Pancreas (tissue), 10 donors: Measurements from ENCODE around the gene PCDHA12. TPM values are rescaled to one million over a fixed set of nuclear protein-coding genes. Genes with fewer than 3 reads are reported as not detected.
"Not testable (repeated sequence)": the region's sequence is repeated elsewhere in the genome, so short reads cannot be mapped to it uniquely, and the experiment has no call there.

Source experiments
- ATAC-seq, 4 donors: fragments of 200-7000 bp; cut with Tn5 transposase; one replicate each; pipeline versions ENCODE4 v1.8.0 to v1.9.1; 2020; ENCODE audit warnings: mild to moderate bottlenecking in 4 of 4, moderate library complexity in 4 of 4
- DNase-seq, 6 donors: peaks; one replicate each; pipeline ENCODE4 v3.0.0-alpha.2; 2020
- FAIRE-seq: peaks from 2 replicates; lab custom pipeline; 2012; peaks lifted over from hg19 to GRCh38; lab: Jason Lieb, UNC
- H3K27ac ChIP-seq, 4 donors: fragments of 200-600 bp; sonication (generic); 1 replicate in 3 of 4; 2 replicates in 1 of 4; pipeline versions ENCODE4 v1.5.0 to v1.8.0; 2020
- H3K27me3 ChIP-seq, 4 donors: fragments of 200-600 bp; one replicate each; pipeline ENCODE4 v1.8.0; 2021
- H3K36me3 ChIP-seq, 3 donors: fragments of 200-600 bp; sonication (generic) in 1 of 3; one replicate each; pipeline versions ENCODE4 v1.5.0 to v1.8.0; 2020 to 2021
- H3K4me1 ChIP-seq, 3 donors: fragments of 200-600 bp; one replicate each; pipeline ENCODE4 v1.8.0; 2021
- H3K4me3 ChIP-seq, 4 donors: fragments of 200-600 bp; sonication (generic) in 2 of 4; one replicate each; pipeline versions ENCODE4 v1.5.0 to v1.8.0; 2020 to 2021
- H3K9me3 ChIP-seq, 4 donors: fragments of 200-600 bp; one replicate each; pipeline ENCODE4 v1.8.0; 2021
- WGBS, 2 donors: extraction: QIAGEN DNeasy Blood & Tissue Kit; methylation state at CpG; one replicate each; pipeline ENCODE4 v1.1.7; 2013; 5-methylcytosine and 5-hydroxymethylcytosine counted together
- intact Hi-C, 3 donors: fragments of 100-400 bp; cut with DNase I; formaldehyde crosslinking; loops; one replicate each; pipeline versions ENCODE4 v1.11.1 to v1.14.2; 2022
- polyA plus RNA-seq, 2 donors: library from polyadenylated mRNA; stranded (reverse); fragments of 200-250 nt; gene quantifications; one replicate each; pipeline ENCODE4 v1.2.3, GENCODE V29; 2013
- total RNA-seq, 6 donors: library from RNA; stranded (reverse); fragmentation: NEBNext Ultra II Directional in 4 of 6; extraction: Animal tissue kit (Norgen Biotek cat#: 25700) in 4 of 6; gene quantifications; one replicate each; pipeline versions ENCODE4 v1.2.1 to v1.2.4, GENCODE V29; 2021 to 2023
- TF ChIP-seq, protein P1 (sequence below), 4 donors: fragments of 200-600 bp; sonication (generic) in 3 of 4; IDR thresholded peaks; one replicate each; pipeline versions ENCODE4 v1.5.0 to v1.8.0; 2021; ENCODE audit warnings: antibody characterized with exemption in 4 of 4
- donor health status: healthy with polysubstance abuse.
- donor health status: DM: no; HTN: no; CAD: no; lungs with moderate emphysema.
- donor health status: DM: no; HTN: no; CAD: no.
- donor health status: control.
- donor health status: control.
- donor health status: Bipolar disorder and iron deficiency.
- donor health status: DM: yes; HTN: yes; CAD: no.
- donor health status: DM: no; HTN: no; CAD: no.
- donor health status: DM: no; HTN: no; CAD: no.
- donor health status: DM: yes; HTN: yes; CAD: no.

The PCDHA12 gene
- total and polyA plus RNA-seq, 8 donors: 0.42 to 1.5 (median 0.98) TPM

DNA sequence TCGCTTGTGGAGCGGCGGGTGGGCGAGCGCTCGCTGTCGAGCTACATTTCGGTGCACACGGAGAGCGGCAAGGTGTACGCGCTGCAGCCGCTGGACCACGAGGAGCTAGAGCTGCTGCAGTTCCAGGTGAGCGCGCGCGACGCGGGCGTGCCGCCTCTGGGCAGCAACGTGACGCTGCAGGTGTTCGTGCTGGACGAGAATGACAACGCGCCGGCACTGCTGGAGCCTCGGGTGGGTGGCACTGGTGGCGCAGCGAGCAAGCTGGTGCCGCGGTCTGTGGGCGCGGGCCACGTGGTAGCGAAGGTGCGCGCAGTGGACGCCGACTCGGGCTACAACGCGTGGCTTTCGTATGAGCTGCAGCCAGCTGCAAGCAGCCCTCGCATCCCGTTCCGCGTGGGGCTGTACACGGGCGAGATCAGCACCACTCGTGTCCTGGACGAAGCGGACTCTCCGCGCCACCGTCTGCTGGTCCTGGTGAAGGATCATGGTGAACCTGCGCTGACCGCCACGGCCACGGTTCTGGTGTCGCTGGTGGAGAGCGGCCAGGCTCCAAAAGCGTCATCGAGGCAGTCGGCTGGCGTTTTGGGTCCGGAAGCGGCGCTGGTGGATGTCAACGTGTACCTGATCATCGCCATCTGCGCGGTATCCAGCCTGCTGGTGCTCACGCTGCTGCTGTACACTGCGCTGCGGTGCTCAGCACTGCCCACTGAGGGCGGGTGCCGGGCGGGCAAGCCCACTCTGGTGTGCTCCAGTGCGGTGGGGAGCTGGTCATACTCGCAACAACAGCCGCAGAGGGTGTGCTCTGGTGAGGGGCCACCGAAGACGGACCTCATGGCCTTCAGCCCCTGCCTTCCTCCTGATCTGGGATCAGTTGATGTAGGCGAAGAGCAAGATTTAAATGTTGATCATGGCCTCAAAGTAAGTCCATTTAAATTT, 32.0 kb upstream of the PCDHA12 start:
- Histone ChIP-seq H3K4me3 (no peak overlapping the region), H3K4me1 (no peaks in the 10 kb centered on the region), H3K27me3 (no peaks in the 10 kb centered on the region), H3K36me3 (no peaks in the 10 kb centered on the region), H3K9me3 (no peaks in the 10 kb centered on the region), H3K27ac (no peak overlapping the region)
- intact Hi-C loops: no loop called here
- no peak for FAIRE-seq
- DNase-seq: no peak
- 35% methylated on average over 87 of the region's 87 CpGs; no CpG with 5 or more reads in 1 of the 2 donors for WGBS, 2 donors
- TF ChIP-seq, protein P1, sequence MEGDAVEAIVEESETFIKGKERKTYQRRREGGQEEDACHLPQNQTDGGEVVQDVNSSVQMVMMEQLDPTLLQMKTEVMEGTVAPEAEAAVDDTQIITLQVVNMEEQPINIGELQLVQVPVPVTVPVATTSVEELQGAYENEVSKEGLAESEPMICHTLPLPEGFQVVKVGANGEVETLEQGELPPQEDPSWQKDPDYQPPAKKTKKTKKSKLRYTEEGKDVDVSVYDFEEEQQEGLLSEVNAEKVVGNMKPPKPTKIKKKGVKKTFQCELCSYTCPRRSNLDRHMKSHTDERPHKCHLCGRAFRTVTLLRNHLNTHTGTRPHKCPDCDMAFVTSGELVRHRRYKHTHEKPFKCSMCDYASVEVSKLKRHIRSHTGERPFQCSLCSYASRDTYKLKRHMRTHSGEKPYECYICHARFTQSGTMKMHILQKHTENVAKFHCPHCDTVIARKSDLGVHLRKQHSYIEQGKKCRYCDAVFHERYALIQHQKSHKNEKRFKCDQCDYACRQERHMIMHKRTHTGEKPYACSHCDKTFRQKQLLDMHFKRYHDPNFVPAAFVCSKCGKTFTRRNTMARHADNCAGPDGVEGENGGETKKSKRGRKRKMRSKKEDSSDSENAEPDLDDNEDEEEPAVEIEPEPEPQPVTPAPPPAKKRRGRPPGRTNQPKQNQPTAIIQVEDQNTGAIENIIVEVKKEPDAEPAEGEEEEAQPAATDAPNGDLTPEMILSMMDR (IDR thresholded peaks at IDR 0.05): no peak
- ATAC-seq: no peak

DNA sequence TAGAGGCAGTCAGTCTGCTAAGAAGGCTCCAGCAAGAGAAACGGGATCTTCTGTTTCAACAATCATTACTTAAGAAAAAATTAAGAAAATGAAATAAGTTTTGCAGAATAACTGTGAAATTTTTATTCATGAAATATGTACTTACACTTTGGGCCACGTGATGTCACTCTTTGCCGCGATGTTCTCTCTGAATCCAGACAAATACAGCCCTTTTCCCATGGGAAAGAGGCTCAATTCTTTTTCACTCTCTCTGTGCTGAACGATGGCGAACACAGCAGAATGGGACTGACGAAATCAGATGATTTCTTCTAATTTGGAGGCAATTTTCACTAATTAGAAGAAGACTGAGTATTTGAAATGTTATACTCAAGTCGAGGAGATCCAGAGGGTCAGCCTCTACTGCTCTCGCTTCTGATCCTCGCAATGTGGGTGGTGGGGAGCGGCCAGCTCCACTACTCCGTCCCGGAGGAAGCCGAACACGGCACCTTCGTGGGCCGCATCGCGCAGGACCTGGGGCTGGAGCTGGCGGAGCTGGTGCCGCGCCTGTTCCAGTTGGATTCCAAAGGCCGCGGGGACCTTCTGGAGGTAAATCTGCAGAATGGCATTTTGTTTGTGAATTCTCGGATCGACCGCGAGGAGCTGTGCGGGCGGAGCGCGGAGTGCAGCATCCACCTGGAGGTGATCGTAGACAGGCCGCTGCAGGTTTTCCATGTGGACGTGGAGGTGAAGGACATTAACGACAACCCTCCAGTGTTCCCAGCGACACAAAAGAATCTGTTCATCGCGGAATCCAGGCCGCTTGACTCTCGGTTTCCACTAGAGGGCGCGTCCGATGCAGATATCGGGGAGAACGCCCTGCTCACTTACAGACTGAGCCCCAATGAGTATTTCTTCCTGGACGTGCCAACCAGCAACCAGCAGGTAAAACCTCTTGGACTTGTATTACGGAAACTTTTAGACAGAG, 26.7 kb upstream of the PCDHA12 start, which contains the start of gene PCDHA9:
Gene PCDHA9, plus strand, starts transcription at position 244 of the 964 bp plus-strand sequence. Its CDS starts 114 bp downstream, at position 358.
- H3K27ac ChIP-seq, H3K4me3 ChIP-seq, FAIRE-seq, intact Hi-C loops, ATAC-seq, H3K27me3 ChIP-seq, H3K36me3 ChIP-seq, H3K4me1 ChIP-seq, H3K9me3 ChIP-seq: not testable (repeated sequence)
- 14% methylated on average over 46 of the region's 48 CpGs; no CpG with 5 or more reads in 1 of the 2 donors for WGBS, 2 donors
- peak in 1 of 6 donors; percentile 43 for DNase-seq

DNA sequence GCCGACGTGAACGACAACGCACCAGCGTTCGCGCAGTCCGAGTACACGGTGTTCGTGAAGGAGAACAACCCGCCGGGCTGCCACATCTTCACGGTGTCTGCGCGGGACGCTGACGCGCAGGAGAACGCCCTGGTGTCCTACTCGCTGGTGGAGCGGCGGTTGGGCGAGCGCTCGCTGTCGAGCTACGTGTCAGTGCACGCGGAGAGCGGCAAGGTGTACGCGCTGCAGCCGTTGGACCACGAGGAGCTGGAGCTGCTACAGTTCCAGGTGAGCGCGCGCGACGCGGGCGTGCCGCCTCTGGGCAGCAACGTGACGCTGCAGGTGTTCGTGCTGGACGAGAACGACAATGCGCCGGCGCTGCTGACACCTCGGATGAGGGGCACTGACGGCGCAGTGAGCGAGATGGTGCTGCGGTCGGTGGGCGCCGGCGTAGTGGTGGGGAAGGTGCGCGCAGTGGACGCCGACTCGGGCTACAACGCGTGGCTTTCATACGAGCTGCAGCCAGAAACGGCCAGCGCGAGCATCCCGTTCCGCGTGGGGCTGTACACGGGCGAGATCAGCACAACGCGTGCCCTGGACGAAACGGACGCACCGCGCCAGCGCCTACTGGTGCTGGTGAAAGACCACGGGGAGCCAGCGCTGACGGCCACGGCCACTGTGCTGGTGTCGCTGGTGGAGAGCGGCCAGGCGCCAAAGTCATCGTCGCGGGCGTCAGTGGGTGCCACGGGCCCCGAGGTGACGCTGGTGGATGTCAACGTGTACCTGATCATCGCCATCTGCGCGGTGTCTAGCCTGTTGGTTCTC, 25.1 kb upstream of the PCDHA12 start:
- H3K27ac ChIP-seq, H3K4me3 ChIP-seq, H3K36me3 ChIP-seq, H3K4me1 ChIP-seq, FAIRE-seq, H3K9me3 ChIP-seq, ATAC-seq, H3K27me3 ChIP-seq, intact Hi-C loops: not testable (repeated sequence)
- DNase-seq: peak in 1 of 6 donors; percentile 44
- WGBS, 2 donors: 33% methylated on average over 101 of the region's 101 CpGs; no CpG with 5 or more reads in 1 of the 2 donors

DNA sequence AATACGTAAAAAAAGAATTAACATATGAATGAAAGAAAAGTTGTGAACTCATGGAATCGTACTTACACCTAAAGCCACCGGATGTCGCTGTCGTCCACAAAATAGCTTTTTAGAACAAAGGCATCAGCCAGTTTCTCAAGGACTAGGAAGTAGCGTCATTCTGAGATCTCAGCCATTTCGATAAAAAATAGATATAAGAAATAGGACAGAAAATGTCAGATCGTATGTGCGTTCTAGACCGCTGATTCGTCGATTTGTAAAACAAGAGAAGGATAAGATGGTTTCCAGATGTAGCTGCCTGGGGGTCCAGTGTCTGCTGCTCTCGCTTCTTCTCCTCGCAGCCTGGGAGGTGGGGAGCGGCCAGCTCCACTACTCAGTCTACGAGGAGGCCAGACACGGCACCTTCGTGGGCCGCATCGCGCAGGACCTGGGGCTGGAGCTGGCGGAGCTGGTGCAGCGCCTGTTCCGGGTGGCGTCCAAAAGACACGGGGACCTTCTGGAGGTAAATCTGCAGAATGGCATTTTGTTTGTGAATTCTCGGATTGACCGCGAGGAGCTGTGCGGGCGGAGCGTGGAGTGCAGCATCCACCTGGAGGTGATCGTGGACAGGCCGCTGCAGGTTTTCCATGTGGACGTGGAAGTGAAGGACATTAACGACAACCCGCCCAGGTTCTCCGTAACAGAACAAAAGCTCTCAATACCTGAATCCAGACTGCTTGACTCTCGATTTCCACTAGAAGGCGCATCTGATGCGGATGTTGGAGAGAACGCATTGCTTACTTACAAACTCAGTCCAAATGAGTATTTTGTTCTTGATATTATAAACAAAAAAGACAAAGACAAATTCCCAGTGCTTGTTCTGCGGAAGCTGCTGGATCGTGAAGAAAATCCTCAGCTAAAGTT, 19.1 kb upstream of the PCDHA12 start, which contains the start of gene PCDHA10:
Gene PCDHA10, plus strand, starts transcription at position 126 of the 903 bp plus-strand sequence. Its CDS starts 152 bp downstream, at position 278.
- no peaks in the 10 kb centered on the region for H3K9me3 ChIP-seq
- TF ChIP-seq, protein P1 (IDR thresholded peaks at IDR 0.05): peak in 2 of 4 donors; percentile 5 to 12
- no peaks in the 10 kb centered on the region for H3K4me1 ChIP-seq
- no peaks in the 10 kb centered on the region for H3K27me3 ChIP-seq
- DNase-seq: no peak
- 18% methylated on average over 44 of the region's 44 CpGs; no CpG with 5 or more reads in 1 of the 2 donors for WGBS, 2 donors
- ATAC-seq: peak; percentile 79 to 97 (median 90)
- FAIRE-seq: no peak
- intact Hi-C loops: no loop called here
- peak within 1 kb of the TSS in 3 of 4 donors; percentile 34 to 54 (median 38) for H3K27ac ChIP-seq
- no peaks in the 10 kb centered on the region for H3K36me3 ChIP-seq
- peak within 1 kb of the TSS in 3 of 4 donors; percentile 13 to 38 (median 34) for H3K4me3 ChIP-seq
